MCF 10A (cell line): ENCODE results near the gene SOX13. TPM values are rescaled to one million over a fixed set of nuclear protein-coding genes. Genes with fewer than 3 reads are reported as not detected.

Source experiments
- BruUV-seq: library from RNA; stranded (reverse); fragments of 400-500 nt; replicated peaks from 2 replicates; lab custom pipeline; 2021; lab: Mats Ljungman, UMichigan
- CTCF ChIA-PET: fragments of 300-600 bp; sonication (Branson Sonifier 250); formaldehyde crosslinking; extraction: SDS; loops from one replicate; lab custom pipeline; 2021; ENCODE audit warnings: antibody characterized with exemption, inconsistent platforms; lab: Yijun Ruan, JAX
- POLR2A ChIA-PET: fragments of 300-600, 350-650 bp; sonication (Branson Sonifier 250); formaldehyde crosslinking; extraction: SDS; loops from one replicate; lab custom pipeline; 2020; ENCODE audit warnings: antibody characterized with exemption, inconsistent platforms; lab: Yijun Ruan, JAX
- DNase-seq: peaks from one replicate; pipeline ENCODE4 v3.0.0-alpha.2; 2018; ENCODE audit not compliant: unreplicated experiment
- H3K27ac Mint-ChIP-seq: one replicate; pipeline ENCODE4 v1.8.0; 2022; ENCODE audit warnings: mild to moderate bottlenecking, low read depth, mixed read lengths; ENCODE audit not compliant: unreplicated experiment
- H3K27me3 Mint-ChIP-seq: one replicate; pipeline ENCODE4 v1.8.0; 2022; ENCODE audit warnings: mixed read lengths; ENCODE audit not compliant: insufficient read depth, unreplicated experiment
- H3K36me3 Mint-ChIP-seq: one replicate; pipeline ENCODE4 v1.8.0; 2022; ENCODE audit warnings: mild to moderate bottlenecking, moderate library complexity, mixed read lengths; ENCODE audit not compliant: insufficient read depth, unreplicated experiment
- H3K4me1 Mint-ChIP-seq: one replicate; pipeline ENCODE4 v1.8.0; 2022; ENCODE audit warnings: mixed read lengths; ENCODE audit not compliant: insufficient read depth, unreplicated experiment
- H3K4me3 Mint-ChIP-seq: one replicate; pipeline ENCODE4 v1.8.0; 2022; ENCODE audit warnings: mild to moderate bottlenecking, moderate library complexity, mixed read lengths; ENCODE audit not compliant: unreplicated experiment
- H3K9me3 Mint-ChIP-seq: one replicate; pipeline ENCODE4 v1.8.0; 2022; ENCODE audit warnings: mixed read lengths; ENCODE audit not compliant: unreplicated experiment
- CTCF ChIP-seq: fragments of 200-600 bp; IDR thresholded peaks from one replicate; pipeline ENCODE4 v1.8.0; 2022; ENCODE audit warnings: antibody characterized with exemption, mild to moderate bottlenecking; ENCODE audit not compliant: unreplicated experiment
- intact Hi-C: fragments of 100-400 bp; cut with micrococcal nuclease; formaldehyde crosslinking; loops from 2 replicates; pipeline ENCODE4 v1.14.1; 2022
- total RNA-seq: library from RNA; stranded (reverse); gene quantifications from 2 replicates; pipeline ENCODE4 v1.2.3, GENCODE V29; 2022

SOX13 gene
- total RNA-seq, 1 experiment from 2014 or later = 32.8 TPM

- TF ChIP-seq CTCF = no peak
- no TSS peak for BruUV-seq
- ChIA-PET POLR2A (interaction anchor here (1.4 to 1.5 kb wide), 2 partner anchors 9 to 22 kb away, joined by 3 to 4 read pairs; no protein-coding TSS in a partner anchor), CTCF (interaction anchor here (0.5 to 12.1 kb wide), 5 partner anchors 12 to 361 kb away, joined by 3 to 135 read pairs (median 5); partner anchors contain the start of gene REN)
- no peaks in the 10 kb centered on the region for H3K36me3 Mint-ChIP-seq
- H3K27ac Mint-ChIP-seq = no peak overlapping the region
- H3K9me3 Mint-ChIP-seq = no peaks in the 10 kb centered on the region
- no peaks in the 10 kb centered on the region for H3K4me1 Mint-ChIP-seq
- H3K4me3 Mint-ChIP-seq = no peak overlapping the region
- intact Hi-C loops = no loop called here
- H3K27me3 Mint-ChIP-seq = no peaks in the 10 kb centered on the region
- DNase-seq = no peak
Observed at GRCh38 chr1:204177133-204177532, 104.2 kb downstream of the SOX13 start.

Other genes with a start within 250 kb of the SOX13 start
- 358 and 423 TPM in 2 replicates for gene SNRPE, start 211.5 kb upstream of the SOX13 start, total RNA-seq
- 6.7 and 9.5 TPM in 2 replicates for gene ETNK2, start 78.9 kb downstream of the SOX13 start, total RNA-seq
- gene REN, start 93.2 kb downstream of the SOX13 start, total RNA-seq = not detected in 2 replicates
- gene KISS1, start 123.4 kb downstream of the SOX13 start, total RNA-seq = not detected in 2 replicates
- gene GOLT1A, start 140.9 kb downstream of the SOX13 start, total RNA-seq = 11.5 and 12.7 TPM in 2 replicates